OCI-LY1 (cell line): Measurements from ENCODE around the gene OR1K1.
"Not testable (repeated sequence)": the region's sequence is repeated elsewhere in the genome, so short reads cannot be mapped to it uniquely, and the experiment has no call there.

Source experiments
- H2AFZ ChIP-seq: fragments of 200-600 bp; sonication (generic), shearing (Covaris generic); 2 replicates; pipeline ENCODE4 v1.6.0; 2014; ENCODE audit warnings: antibody characterized with exemption, mild to moderate bottlenecking, low read length
- H3F3A ChIP-seq: fragments of 200-600 bp; sonication (generic), shearing (Covaris generic); 2 replicates; pipeline ENCODE4 v1.6.0; 2014; ENCODE audit warnings: mild to moderate bottlenecking, antibody characterized with exemption, low read length, moderate library complexity; ENCODE audit not compliant: insufficient read depth
- H3K27ac ChIP-seq: fragments of 200-600 bp; sonication (generic); 2 replicates; pipeline ENCODE4 v1.5.1; 2014; ENCODE audit warnings: low read length, mixed run types, mild to moderate bottlenecking, low read depth; ENCODE audit not compliant: poor library complexity, severe bottlenecking
- H3K27me3 ChIP-seq: fragments of 200-600 bp; sonication (generic); 2 replicates; pipeline ENCODE4 v1.6.0; 2014; ENCODE audit warnings: antibody characterized with exemption, mild to moderate bottlenecking, low read length, moderate library complexity; ENCODE audit not compliant: insufficient read depth
- H3K36me3 ChIP-seq: fragments of 200-600 bp; sonication (generic); 2 replicates; pipeline ENCODE4 v1.6.1; 2014; ENCODE audit warnings: mild to moderate bottlenecking, antibody characterized with exemption, low read length, moderate library complexity, mixed read lengths; ENCODE audit not compliant: insufficient read depth
- H3K4me1 ChIP-seq: fragments of 200-600 bp; sonication (generic); 2 replicates; pipeline ENCODE4 v1.5.1; 2014; ENCODE audit warnings: mild to moderate bottlenecking, low read length, moderate library complexity; ENCODE audit not compliant: insufficient read depth, severe bottlenecking
- H3K4me2 ChIP-seq: fragments of 200-600 bp; sonication (generic), shearing (Covaris generic); 2 replicates; pipeline ENCODE4 v1.6.1; 2014; ENCODE audit warnings: low read length
- H3K4me3 ChIP-seq: fragments of 200-600 bp; sonication (generic); 2 replicates; pipeline ENCODE4 v1.5.1; 2014; ENCODE audit warnings: low read length, low read depth, mild to moderate bottlenecking, mixed read lengths; ENCODE audit not compliant: poor library complexity, severe bottlenecking
- H3K79me2 ChIP-seq: fragments of 200-600 bp; shearing (Covaris generic); 2 replicates; pipeline ENCODE4 v1.6.1; 2016; ENCODE audit warnings: mixed run types, low read length, mixed read lengths; ENCODE audit not compliant: insufficient read depth
- H3K9ac ChIP-seq: fragments of 200-600 bp; sonication (generic), shearing (Covaris generic); 2 replicates; pipeline ENCODE4 v1.6.1; 2014; ENCODE audit warnings: mild to moderate bottlenecking, low read length, mixed read lengths
- H3K9me2 ChIP-seq: fragments of 200-600 bp; sonication (generic), shearing (Covaris generic); 2 replicates; pipeline ENCODE4 v1.6.1; 2014; ENCODE audit warnings: low read depth, mild to moderate bottlenecking, low read length, mixed read lengths
- H3K9me3 ChIP-seq: fragments of 200-600 bp; shearing (Covaris generic); 2 replicates; pipeline ENCODE4 v1.6.1; 2014; ENCODE audit warnings: low read length, mixed read lengths
- H4K20me1 ChIP-seq: fragments of 200-600 bp; sonication (generic), shearing (Covaris generic); 2 replicates; pipeline ENCODE4 v1.6.0; 2016; ENCODE audit warnings: mild to moderate bottlenecking, low read length; ENCODE audit not compliant: insufficient read depth
- EZH2 ChIP-seq: fragments of 200-600 bp; sonication (generic), shearing (Covaris generic); IDR thresholded peaks from 2 replicates; pipeline ENCODE4 v1.8.0; 2017; ENCODE audit warnings: borderline replicate concordance, mixed run types, mild to moderate bottlenecking, antibody characterized with exemption, low read length, moderate library complexity, mixed read lengths
- TF ChIP-seq, protein P1 (sequence below): fragments of 200-600 bp; sonication (generic), shearing (Covaris generic); IDR thresholded peaks from 2 replicates; pipeline ENCODE4 v1.5.1; 2017; ENCODE audit warnings: mild to moderate bottlenecking, antibody characterized with exemption, low read length, moderate library complexity, mixed read lengths

OR1K1 gene

DNA sequence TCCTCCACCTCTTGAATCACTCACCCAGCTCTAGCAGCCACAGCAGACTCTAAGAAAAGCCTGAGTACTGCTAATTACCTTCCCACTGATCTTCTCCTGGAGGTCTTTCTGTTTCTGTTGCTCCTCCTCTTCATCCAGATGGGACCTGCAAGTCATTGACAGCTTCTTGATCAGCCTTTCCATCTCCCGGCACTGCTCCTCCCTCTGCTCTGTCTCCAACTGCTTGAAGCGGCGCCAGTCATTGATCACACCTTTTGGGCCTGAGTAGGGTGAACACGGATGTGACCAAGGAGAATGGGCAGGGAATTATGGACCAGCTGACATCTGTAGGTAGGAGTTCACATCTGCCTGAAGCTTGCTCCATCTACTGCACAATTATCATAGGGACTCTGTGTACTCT is 23.0 kb downstream of the OR1K1 start:
- no peak overlapping the region for H3K9ac ChIP-seq

DNA sequence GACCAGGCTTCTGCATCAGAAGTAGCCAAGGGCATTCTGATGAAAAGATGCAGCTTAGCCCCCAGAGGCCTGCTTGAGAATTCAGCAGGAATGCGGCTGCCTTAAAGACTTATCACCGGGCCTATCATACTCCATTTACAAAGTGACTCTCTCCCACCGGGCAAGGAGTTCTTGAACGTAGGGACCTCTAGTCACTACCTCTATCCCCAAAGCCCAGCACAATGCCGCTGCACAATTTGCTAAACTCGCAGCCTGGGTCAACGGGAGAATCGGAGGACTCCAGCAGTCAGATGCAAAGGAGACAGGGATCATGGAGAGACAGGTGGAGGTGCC is 27.8 kb downstream of the OR1K1 start:
- no peaks in the 10 kb centered on the region for H3F3A ChIP-seq
- peaks cover 28% of the 10 kb centered on the region for H3K36me3 ChIP-seq
- H3K9ac ChIP-seq, result peak overlapping the region; percentile 93
- no peaks in the 10 kb centered on the region for H3K9me3 ChIP-seq
- peak overlapping the region; percentile 64 for H3K27ac ChIP-seq
- no peak overlapping the region for H2AFZ ChIP-seq
- TF ChIP-seq, protein P1, sequence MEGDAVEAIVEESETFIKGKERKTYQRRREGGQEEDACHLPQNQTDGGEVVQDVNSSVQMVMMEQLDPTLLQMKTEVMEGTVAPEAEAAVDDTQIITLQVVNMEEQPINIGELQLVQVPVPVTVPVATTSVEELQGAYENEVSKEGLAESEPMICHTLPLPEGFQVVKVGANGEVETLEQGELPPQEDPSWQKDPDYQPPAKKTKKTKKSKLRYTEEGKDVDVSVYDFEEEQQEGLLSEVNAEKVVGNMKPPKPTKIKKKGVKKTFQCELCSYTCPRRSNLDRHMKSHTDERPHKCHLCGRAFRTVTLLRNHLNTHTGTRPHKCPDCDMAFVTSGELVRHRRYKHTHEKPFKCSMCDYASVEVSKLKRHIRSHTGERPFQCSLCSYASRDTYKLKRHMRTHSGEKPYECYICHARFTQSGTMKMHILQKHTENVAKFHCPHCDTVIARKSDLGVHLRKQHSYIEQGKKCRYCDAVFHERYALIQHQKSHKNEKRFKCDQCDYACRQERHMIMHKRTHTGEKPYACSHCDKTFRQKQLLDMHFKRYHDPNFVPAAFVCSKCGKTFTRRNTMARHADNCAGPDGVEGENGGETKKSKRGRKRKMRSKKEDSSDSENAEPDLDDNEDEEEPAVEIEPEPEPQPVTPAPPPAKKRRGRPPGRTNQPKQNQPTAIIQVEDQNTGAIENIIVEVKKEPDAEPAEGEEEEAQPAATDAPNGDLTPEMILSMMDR, result no peak
- no peak for TF ChIP-seq EZH2
- no peaks in the 10 kb centered on the region for H3K9me2 ChIP-seq
- H3K4me3 ChIP-seq, result peak overlapping the region; percentile 90
- H3K27me3 ChIP-seq, result no peaks in the 10 kb centered on the region
- peaks cover 25% of the 10 kb centered on the region for H3K4me1 ChIP-seq
- H4K20me1 ChIP-seq, result no peaks in the 10 kb centered on the region
- H3K79me2 ChIP-seq, result peaks cover 10% of the 10 kb centered on the region
- peak overlapping the region; percentile 87 for H3K4me2 ChIP-seq

More for the DNA sequence above, 23.0 kb downstream of the OR1K1 start:
- Histone ChIP-seq H3K4me2 (no peak overlapping the region), H3K4me3 (no peak overlapping the region), H3K4me1 (peaks cover 19% of the 10 kb centered on the region), H3K27ac (no peak overlapping the region), H3K36me3 (peaks cover 70% of the 10 kb centered on the region), H3K9me3 (no peaks in the 10 kb centered on the region), H4K20me1 (no peaks in the 10 kb centered on the region), H2AFZ (no peak overlapping the region), H3K27me3 (no peaks in the 10 kb centered on the region), H3K9me2 (no peaks in the 10 kb centered on the region), H3K79me2 (peaks cover 9% of the 10 kb centered on the region), H3F3A (no peaks in the 10 kb centered on the region)
- TF ChIP-seq EZH2, result no peak
- TF ChIP-seq, protein P1, result no peak

DNA sequence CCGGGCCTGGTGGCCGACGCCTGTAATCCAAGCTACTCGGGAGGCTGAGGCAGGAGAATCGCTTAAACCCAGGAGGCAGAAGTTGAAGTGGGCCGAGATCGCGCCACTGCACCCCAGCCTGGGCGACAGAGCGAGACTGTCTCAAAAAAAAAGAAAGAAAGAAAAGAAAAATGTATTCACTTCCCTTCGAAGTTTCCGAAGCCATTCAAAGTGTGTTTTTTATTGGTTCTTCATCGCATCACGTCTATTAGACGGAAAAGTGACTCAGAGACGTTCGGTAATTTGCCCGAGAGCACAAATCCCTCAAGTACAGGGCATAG is 29.0 kb downstream of the OR1K1 start:
- not testable (repeated sequence) for H3K79me2 ChIP-seq, H3K27me3 ChIP-seq, H3K9me2 ChIP-seq, H3K27ac ChIP-seq, H3K9me3 ChIP-seq, H4K20me1 ChIP-seq, H2AFZ ChIP-seq, H3F3A ChIP-seq
- peak overlapping the region; percentile 90 for H3K4me3 ChIP-seq
- peaks cover 18% of the 10 kb centered on the region for H3K36me3 ChIP-seq
- peaks cover 27% of the 10 kb centered on the region for H3K4me1 ChIP-seq
- peak overlapping the region; percentile 93 for H3K9ac ChIP-seq
- peak overlapping the region; percentile 45 for H3K4me2 ChIP-seq

DNA sequence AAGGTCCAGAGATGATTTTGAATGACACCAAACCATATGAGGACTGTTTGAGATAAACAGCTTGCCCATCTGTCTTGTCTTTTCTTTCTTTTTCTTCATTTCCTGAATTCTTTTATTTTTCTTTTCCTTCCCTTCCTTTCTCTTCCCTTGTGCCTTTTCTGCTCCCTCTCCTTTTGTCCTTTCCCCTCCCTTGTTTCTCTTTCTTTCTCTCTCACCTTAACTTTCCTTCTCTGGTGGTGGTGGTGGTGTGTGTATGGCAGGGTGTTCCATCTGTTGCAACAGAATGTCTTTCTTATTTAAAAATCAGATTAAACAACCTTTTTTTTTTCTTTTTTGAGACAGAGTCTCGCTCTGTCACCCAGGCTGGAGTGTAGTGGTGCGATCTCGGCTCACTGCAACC is 32.3 kb downstream of the OR1K1 start:
- Histone ChIP-seq H2AFZ (peak overlapping the region; percentile 99; the same call in 1 of the 2 replicates), H4K20me1 (no peaks in the 10 kb centered on the region), H3K4me2 (0 out of 2 replicates have a peak overlapping the region, but pooled peaks have one; percentile 11)

More for the DNA sequence above, 32.3 kb downstream of the OR1K1 start:
- no peaks in the 10 kb centered on the region; the same call in 1 of the 2 replicates for H3F3A ChIP-seq
- no peak overlapping the region; the same call in 1 of the 2 replicates for H3K9ac ChIP-seq
- peaks cover 6% of the 10 kb centered on the region for H3K79me2 ChIP-seq
- H3K27me3 ChIP-seq, result no peaks in the 10 kb centered on the region
- no peaks in the 10 kb centered on the region for H3K9me3 ChIP-seq
- H3K27ac ChIP-seq, result no peak overlapping the region
- peaks cover 28% of the 10 kb centered on the region for H3K4me1 ChIP-seq
- no peak for TF ChIP-seq EZH2
- TF ChIP-seq, protein P1, result no peak
- H3K4me3 ChIP-seq, result no peak overlapping the region
- no peaks in the 10 kb centered on the region for H3K9me2 ChIP-seq
- H3K36me3 ChIP-seq, result no peaks in the 10 kb centered on the region
